K562 (cell line): Measurements from ENCODE around the gene ANKRD12.

Experiments used
- ATF3 ChIP-seq, 2 experiments: fragments of 450-650 bp in 1 of 2; sonication (generic) in 1 of 2; formaldehyde crosslinking in 1 of 2; IDR thresholded peaks in 1 of 2; conservative IDR thresholded peaks in 1 of 2; 2 replicates each; pipeline versions ENCODE4 v1.6.1 to v1.8.1; 2016 to 2023; ENCODE audit warnings: mild to moderate bottlenecking in 2 of 2, moderate library complexity in 2 of 2, inconsistent platforms in 1 of 2, missing genetic modification reagents in 1 of 2
- CHD2 ChIP-seq: IDR thresholded peaks from 2 replicates; pipeline ENCODE4 v1.6.1; 2011; ENCODE audit warnings: low read depth, low read length
- CTCF ChIP-seq, 3 experiments: IDR thresholded peaks in 2 of 3; conservative IDR thresholded peaks in 1 of 3; 2 replicates each; pipeline ENCODE4 v1.5.1; 2011 to 2012; ENCODE audit warnings: low read length in 3 of 3, mild to moderate bottlenecking in 3 of 3, control low read depth in 2 of 3, improper control_type of control experiment in 1 of 3, inconsistent platforms in 1 of 3, low read depth in 1 of 3, mixed read lengths in 1 of 3, moderate library complexity in 1 of 3; ENCODE audit not compliant: insufficient read depth in 2 of 3
- ESRRA ChIP-seq: fragments of 450-650 bp; IDR thresholded peaks from 2 replicates; pipeline ENCODE4 v1.6.1; 2014; ENCODE audit warnings: low read depth, mild to moderate bottlenecking, moderate library complexity, borderline replicate concordance
- EZH2 ChIP-seq: IDR thresholded peaks from 2 replicates; pipeline ENCODE4 v1.6.1; 2012; ENCODE audit warnings: low read depth, mild to moderate bottlenecking, inconsistent platforms, low read length, borderline replicate concordance
- JUNB ChIP-seq: fragments of 450-650 bp; formaldehyde crosslinking; conservative IDR thresholded peaks from 2 replicates; pipeline ENCODE4 v1.4.0; 2020; ENCODE audit warnings: mild to moderate bottlenecking
- JUND ChIP-seq, 2 experiments: IDR thresholded peaks; 2 replicates in 1 of 2; 3 replicates in 1 of 2; pipeline ENCODE4 v1.6.1; 2011; ENCODE audit warnings: borderline replicate concordance in 2 of 2, low read depth in 2 of 2, low read length in 2 of 2, improper control_type of control experiment in 1 of 2, missing biosample characterization in 1 of 2, missing genetic modification characterization in 1 of 2, missing genetic modification reagents in 1 of 2
- NCOR1 ChIP-seq: fragments of 450-650 bp; IDR thresholded peaks from 2 replicates; pipeline ENCODE4 v1.6.1; 2016; ENCODE audit warnings: mild to moderate bottlenecking, moderate library complexity
- SMAD3 ChIP-seq: fragments of 450-650 bp; formaldehyde crosslinking; conservative IDR thresholded peaks from 2 replicates; pipeline ENCODE4 v1.4.0; 2020; ENCODE audit warnings: mild to moderate bottlenecking
- SMAD4 ChIP-seq: fragments of 250-450 bp; sonication (Bioruptor Pico); conservative IDR thresholded peaks from 2 replicates; pipeline ENCODE4 v1.8.0; 2021; ENCODE audit warnings: inconsistent platforms, mild to moderate bottlenecking, moderate library complexity
- ZBTB17 ChIP-seq: fragments of 450-650 bp; formaldehyde crosslinking; IDR thresholded peaks from 2 replicates; pipeline ENCODE4 v1.4.0; 2020; ENCODE audit warnings: mild to moderate bottlenecking
- ZBTB8A ChIP-seq: fragments of 450-650 bp; IDR thresholded peaks from 2 replicates; pipeline ENCODE4 v1.6.1; 2018; ENCODE audit warnings: mild to moderate bottlenecking, moderate library complexity; ENCODE audit not compliant: partially characterized antibody
- ZNF668 ChIP-seq: fragments of 250-450 bp; sonication (Bioruptor Pico); IDR thresholded peaks from 2 replicates; pipeline ENCODE4 v1.8.0; 2022; ENCODE audit warnings: mild to moderate bottlenecking, inconsistent platforms

- no peak for TF ChIP-seq ATF3 (IDR thresholded peaks at IDR 0.05)
- no peak for TF ChIP-seq ATF3 (CRISPR knock-in tag; conservative IDR thresholded peaks at IDR 0.05)
- no peak for TF ChIP-seq ZNF668 (CRISPR knock-in tag)
- no peak for TF ChIP-seq EZH2
- TF ChIP-seq ZBTB8A: no peak
- TF ChIP-seq NCOR1: no peak
- no peak for TF ChIP-seq JUNB
- no peak for TF ChIP-seq JUND (IDR thresholded peaks at IDR 0.05; ENCODE audit: borderline replicate concordance, low read depth, low read length)
- TF ChIP-seq JUND (tag; IDR thresholded peaks at IDR 0.05; ENCODE audit: borderline replicate concordance, low read depth, low read length): no peak
- no peak for TF ChIP-seq SMAD4 (CRISPR knock-in tag)
- no peak for TF ChIP-seq CTCF (IDR thresholded peaks at IDR 0.05 in 2 of 3, conservative IDR thresholded peaks at IDR 0.05 in 1 of 3; ENCODE audit: insufficient read depth in 2 of 3, low read depth in 1 of 3, low read length in 3 of 3)
- no peak for TF ChIP-seq CHD2
- no peak for TF ChIP-seq ESRRA
- no peak for TF ChIP-seq SMAD3 (CRISPR knock-in tag)
- no peak for TF ChIP-seq ZBTB17
Measured at GRCh38 chr18:9175115-9175514, 38.5 kb downstream of the ANKRD12 start.
